Measurements from ENCODE around the gene TRAF3. TPM values are rescaled to one million over a fixed set of nuclear protein-coding genes. Genes with fewer than 3 reads are reported as not detected.
"Not testable (repeated sequence)": the region's sequence is repeated elsewhere in the genome, so short reads cannot be mapped to it uniquely, and the experiment has no call there.

TRAF3 gene
- total and polyA plus RNA-seq, 12 donors: 2.3 to 15.6 (median 10.2) TPM

- DNase-seq (no peak), ATAC-seq (no peak)
- intact Hi-C loops (cut with DNase I): no loop called here
- WGBS, 2 donors: 86 to 92% methylated on average over 14 to 15 of the region's 15 CpGs
- H3K27ac ChIP-seq: no peak overlapping the region
- no peaks in the 10 kb centered on the region for H3K27me3 ChIP-seq
- no peaks in the 10 kb centered on the region for H3K9me3 ChIP-seq
- H3K36me3 ChIP-seq: peaks cover 0 to 97% (median 9%) of the 10 kb centered on the region in 9 donors
- no peak for TF ChIP-seq CTCF (IDR thresholded peaks at IDR 0.05)
- peaks cover 0 to 8% (median 0%) of the 10 kb centered on the region in 9 donors for H3K4me1 ChIP-seq
- no peak overlapping the region for H3K4me3 ChIP-seq
Observed at GRCh38 chr14:102891111-102891510, 113.9 kb downstream of the TRAF3 start.

DNA sequence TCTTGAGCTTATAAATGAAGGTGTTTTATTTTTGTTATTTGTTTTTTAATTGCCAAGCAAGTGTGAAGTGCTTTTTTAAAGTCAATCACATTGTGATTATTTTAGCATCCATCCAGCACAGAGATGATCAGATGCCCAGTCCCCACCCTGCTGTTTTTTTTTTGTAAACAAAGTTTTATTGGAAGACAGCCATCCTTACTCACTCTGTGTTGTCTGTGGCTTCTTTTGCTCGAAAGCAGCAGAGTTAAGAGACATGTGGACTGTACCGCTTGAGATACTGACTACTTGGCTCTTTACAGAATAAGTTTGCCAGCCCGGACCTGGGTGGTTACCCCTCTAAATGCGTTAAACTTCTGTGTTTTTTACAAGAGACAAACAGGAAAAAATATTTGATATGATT, 114.3 kb downstream of the TRAF3 start:
- DNase-seq (no peak), ATAC-seq (no peak)
- no peaks in the 10 kb centered on the region for H3K9me3 ChIP-seq
- no peak for TF ChIP-seq CTCF (IDR thresholded peaks at IDR 0.05)
- H3K27ac ChIP-seq: no peak overlapping the region
- H3K4me3 ChIP-seq: no peak overlapping the region
- no peaks in the 10 kb centered on the region for H3K27me3 ChIP-seq
- WGBS, 2 donors: 82% methylated on average over 4 of the region's 4 CpGs
- H3K36me3 ChIP-seq: peaks cover 0 to 97% (median 9%) of the 10 kb centered on the region in 9 donors
- peaks cover 0 to 8% (median 0%) of the 10 kb centered on the region in 9 donors for H3K4me1 ChIP-seq
- intact Hi-C loops (cut with DNase I): no loop called here

- ATAC-seq: no peak
- Histone ChIP-seq H3K4me3 (no peak overlapping the region), H3K9me3 (no peaks in the 10 kb centered on the region), H3K36me3 (peaks cover 0 to 97% (median 6%) of the 10 kb centered on the region in 9 donors), H3K27me3 (no peaks in the 10 kb centered on the region), H3K4me1 (peaks cover 0 to 8% (median 0%) of the 10 kb centered on the region in 9 donors), H3K27ac (no peak overlapping the region)
- no peak for DNase-seq
- intact Hi-C loops (cut with DNase I): no loop called here
- no peak for TF ChIP-seq CTCF (IDR thresholded peaks at IDR 0.05)
- WGBS, 2 donors: 97 to 98% methylated on average over 8 of the region's 8 CpGs
Observed at GRCh38 chr14:102892651-102893050, 115.4 kb downstream of the TRAF3 start.

DNA sequence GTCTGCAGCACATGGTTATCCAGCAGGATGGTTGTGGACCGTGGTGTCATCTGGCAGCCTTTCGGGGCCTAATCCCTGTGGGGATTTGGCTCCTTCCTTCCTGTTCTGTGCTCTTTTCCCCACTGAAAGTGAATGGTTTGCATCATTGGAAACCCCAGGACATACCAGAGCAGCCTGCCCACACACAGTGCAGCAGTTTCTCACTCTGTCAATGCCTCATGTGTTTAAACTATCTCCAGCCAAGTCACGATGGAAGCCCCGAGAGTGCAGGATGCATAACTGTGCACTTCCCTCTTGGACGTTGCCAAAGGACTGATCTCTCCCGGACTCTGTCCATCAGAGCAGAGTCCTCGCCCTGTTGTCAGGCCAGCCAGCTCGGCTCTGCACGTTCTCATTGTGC, 116.2 kb downstream of the TRAF3 start:
- no peak overlapping the region for H3K4me3 ChIP-seq
- no peaks in the 10 kb centered on the region for H3K27me3 ChIP-seq
- no peak overlapping the region for H3K27ac ChIP-seq
- WGBS, 2 donors: 50 to 56% methylated on average over 9 of the region's 9 CpGs
- DNase-seq (peak in 1 of 2 donors; percentile 44), ATAC-seq (peak; percentile 62 to 85 (median 82))
- peaks cover 0 to 97% (median 6%) of the 10 kb centered on the region in 9 donors for H3K36me3 ChIP-seq
- intact Hi-C loops (cut with DNase I): no loop called here
- no peak for TF ChIP-seq CTCF (IDR thresholded peaks at IDR 0.05)
- peaks cover 0 to 8% (median 0%) of the 10 kb centered on the region in 9 donors for H3K4me1 ChIP-seq
- H3K9me3 ChIP-seq: no peaks in the 10 kb centered on the region

DNA sequence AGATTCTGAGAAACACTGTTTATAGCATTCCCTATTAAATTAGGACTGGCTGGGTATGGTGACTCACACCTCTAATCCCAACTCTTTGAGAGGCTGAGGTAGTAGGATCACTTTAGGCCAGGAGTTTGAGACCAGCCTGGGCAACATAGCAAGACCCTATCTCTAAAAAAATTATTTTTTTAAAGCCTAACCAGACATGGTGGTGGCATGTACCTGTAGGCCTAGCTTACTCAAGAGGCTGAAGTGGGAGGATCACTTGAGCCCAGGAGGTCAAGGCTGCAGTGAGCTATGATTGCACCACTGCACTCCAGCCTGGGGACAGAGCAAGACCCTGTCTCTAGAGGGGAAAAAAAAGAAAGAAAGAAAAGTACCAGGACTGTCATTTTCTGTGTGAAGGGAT, 119.5 kb downstream of the TRAF3 start:
- not testable (repeated sequence) for H3K27me3 ChIP-seq, H3K27ac ChIP-seq, H3K4me3 ChIP-seq, ATAC-seq, H3K9me3 ChIP-seq, DNase-seq
- Histone ChIP-seq H3K4me1 (peaks cover 0 to 20% (median 0%) of the 10 kb centered on the region in 9 donors), H3K36me3 (peaks cover 0 to 93% (median 0%) of the 10 kb centered on the region in 9 donors)
- intact Hi-C loops (cut with DNase I): loop anchor here in 1 of 10 donors (5.0 kb wide), 1 partner anchor 1721 kb away; no protein-coding TSS in a partner anchor
